ENCODE results near the gene ZBTB43. TPM values are rescaled to one million over a fixed set of nuclear protein-coding genes. Genes with fewer than 3 reads are reported as not detected.

Gene ZBTB43
- total RNA-seq, 4 donors from 2014 or later = 12.1 to 25.1 (median 13.5) TPM

GRCh38 chr9:126794441-126794840 lies 10.4 kb upstream of the ZBTB43 start:
- no peak overlapping the region for H3K27ac ChIP-seq
- WGBS, 2 donors = 82 to 84% methylated on average over 6 of the region's 6 CpGs
- no peaks in the 10 kb centered on the region for H3K9me3 ChIP-seq
- H3K27me3 ChIP-seq = no peaks in the 10 kb centered on the region
- H3K4me1 ChIP-seq = no peaks in the 10 kb centered on the region
- no peak for DNase-seq
- no peaks in the 10 kb centered on the region for H3K36me3 ChIP-seq
- intact Hi-C loops (cut with DNase I) = no loop called here
- H3K4me3 ChIP-seq (replicated peaks in 1 of 3) = no peak overlapping the region
- TF ChIP-seq POLR2A (IDR thresholded peaks at IDR 0.05) (no peak), CTCF (IDR thresholded peaks at IDR 0.05) (no peak)

GRCh38 chr9:126796758-126797157 lies 8.1 kb upstream of the ZBTB43 start:
- Histone ChIP-seq H3K4me1 (no peaks in the 10 kb centered on the region), H3K27ac (no peak overlapping the region), H3K9me3 (no peaks in the 10 kb centered on the region), H3K4me3 (replicated peaks in 1 of 3) (no peak overlapping the region), H3K36me3 (no peaks in the 10 kb centered on the region), H3K27me3 (no peaks in the 10 kb centered on the region)
- intact Hi-C loops (cut with DNase I) = no loop called here
- 81 to 84% methylated on average over 4 of the region's 4 CpGs for WGBS, 2 donors
- TF ChIP-seq CTCF (IDR thresholded peaks at IDR 0.05) = no peak
- no peak for TF ChIP-seq POLR2A (IDR thresholded peaks at IDR 0.05)
- DNase-seq = no peak

GRCh38 chr9:126797903-126798302 lies 6.9 kb upstream of the ZBTB43 start:
- Histone ChIP-seq H3K4me1 (no peaks in the 10 kb centered on the region), H3K27ac (no peak overlapping the region), H3K27me3 (no peaks in the 10 kb centered on the region), H3K9me3 (no peaks in the 10 kb centered on the region), H3K4me3 (replicated peaks in 1 of 3) (no peak overlapping the region), H3K36me3 (no peaks in the 10 kb centered on the region)
- DNase-seq = no peak
- 78 to 81% methylated on average over 2 of the region's 2 CpGs for WGBS, 2 donors
- TF ChIP-seq CTCF (IDR thresholded peaks at IDR 0.05) (no peak), POLR2A (IDR thresholded peaks at IDR 0.05) (no peak)
- intact Hi-C loops (cut with DNase I) = no loop called here

- DNase-seq = no peak
- no peaks in the 10 kb centered on the region for H3K4me1 ChIP-seq
These were observed 5.8 kb upstream of the ZBTB43 start for GRCh38 chr9:126799034-126799433.

GRCh38 chr9:126802318-126803059 lies 2.4 kb upstream of the ZBTB43 start:
- Histone ChIP-seq H3K27me3 (no peaks in the 10 kb centered on the region), H3K36me3 (no peaks in the 10 kb centered on the region), H3K27ac (no peak overlapping the region), H3K4me1 (peaks cover 15 to 18% of the 10 kb centered on the region in 2 donors), H3K9me3 (no peaks in the 10 kb centered on the region), H3K4me3 (replicated peaks in 1 of 3) (no peak overlapping the region)
- WGBS, 2 donors = 79 to 86% methylated on average over 8 of the region's 8 CpGs
- intact Hi-C loops (cut with DNase I) = no loop called here
- DNase-seq = no peak
- TF ChIP-seq CTCF (IDR thresholded peaks at IDR 0.05) (no peak), POLR2A (IDR thresholded peaks at IDR 0.05) (no peak)

More at GRCh38 chr9:126799034-126799433, 5.8 kb upstream of the ZBTB43 start:
- Histone ChIP-seq H3K27ac (no peak overlapping the region), H3K27me3 (no peaks in the 10 kb centered on the region), H3K36me3 (no peaks in the 10 kb centered on the region), H3K9me3 (no peaks in the 10 kb centered on the region), H3K4me3 (replicated peaks in 1 of 3) (no peak overlapping the region)
- 90 to 98% methylated on average over 1 of the region's 1 CpG for WGBS, 2 donors
- no peak for TF ChIP-seq POLR2A (IDR thresholded peaks at IDR 0.05)
- intact Hi-C loops (cut with DNase I) = no loop called here

All from thyroid gland (tissue), 4 donors.